Measurements from ENCODE around the gene SLC12A7.
A peak's percentile ranks its signal among the peaks of the same experiment; 100 is the strongest.
"Not testable (repeated sequence)": the region's sequence is repeated elsewhere in the genome, so short reads cannot be mapped to it uniquely, and the experiment has no call there.

SLC12A7 gene

DNA sequence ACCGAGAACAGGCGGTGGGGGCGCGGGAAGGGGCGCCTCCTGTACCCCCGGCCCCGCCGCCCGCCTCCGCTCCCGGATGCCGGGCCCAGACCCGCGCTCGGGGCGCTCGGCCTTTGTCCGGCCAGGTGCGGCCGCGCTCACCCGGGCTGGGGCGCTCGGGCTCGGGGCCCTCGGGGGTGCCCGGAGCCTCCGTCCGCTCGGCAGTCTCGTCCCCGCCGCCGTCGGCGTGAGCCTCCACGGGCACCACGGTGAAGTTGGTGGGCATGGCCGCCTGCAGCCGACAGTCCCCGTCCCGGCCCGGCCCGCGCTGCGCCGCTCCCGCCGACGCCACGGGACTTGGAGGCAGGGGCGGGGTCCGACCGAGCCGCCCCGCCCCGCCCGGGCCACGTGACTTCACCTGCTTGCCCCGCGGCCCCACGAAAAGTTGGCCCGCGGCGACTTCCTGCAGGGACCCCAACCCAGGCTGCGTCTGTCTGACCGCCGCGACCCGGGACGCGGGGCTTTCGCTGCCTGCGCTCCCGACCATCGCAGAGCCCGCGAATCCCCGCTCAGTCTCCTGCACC lies at the start of gene SLC12A7:
TSS of gene SLC12A7 (minus strand) at position 337 of the 563 bp plus-strand sequence. CDS start at position 265, 72 bp downstream.
- DNase-seq (ENCODE audit: low read depth in 1 of 2, low spot score in 1 of 2): peak; percentile 78 to 97
- TF ChIP-seq JUND (IDR thresholded peaks at IDR 0.05; ENCODE audit: low read depth): no peak
- in situ Hi-C loops (cut with HindIII; ENCODE audit: low pct_unique_long_range_greater_than_20kb, low sequenced_read_pairs): no loop called here

GRCh38 chr5:1161108-1161832 lies 49.4 kb upstream of the SLC12A7 start:
- no peak for TF ChIP-seq JUND (IDR thresholded peaks at IDR 0.05; ENCODE audit: low read depth)
- in situ Hi-C loops (cut with HindIII; ENCODE audit: low pct_unique_long_range_greater_than_20kb, low sequenced_read_pairs): no loop called here
- DNase-seq (ENCODE audit: low read depth in 1 of 2, low spot score in 1 of 2): no peak

DNA sequence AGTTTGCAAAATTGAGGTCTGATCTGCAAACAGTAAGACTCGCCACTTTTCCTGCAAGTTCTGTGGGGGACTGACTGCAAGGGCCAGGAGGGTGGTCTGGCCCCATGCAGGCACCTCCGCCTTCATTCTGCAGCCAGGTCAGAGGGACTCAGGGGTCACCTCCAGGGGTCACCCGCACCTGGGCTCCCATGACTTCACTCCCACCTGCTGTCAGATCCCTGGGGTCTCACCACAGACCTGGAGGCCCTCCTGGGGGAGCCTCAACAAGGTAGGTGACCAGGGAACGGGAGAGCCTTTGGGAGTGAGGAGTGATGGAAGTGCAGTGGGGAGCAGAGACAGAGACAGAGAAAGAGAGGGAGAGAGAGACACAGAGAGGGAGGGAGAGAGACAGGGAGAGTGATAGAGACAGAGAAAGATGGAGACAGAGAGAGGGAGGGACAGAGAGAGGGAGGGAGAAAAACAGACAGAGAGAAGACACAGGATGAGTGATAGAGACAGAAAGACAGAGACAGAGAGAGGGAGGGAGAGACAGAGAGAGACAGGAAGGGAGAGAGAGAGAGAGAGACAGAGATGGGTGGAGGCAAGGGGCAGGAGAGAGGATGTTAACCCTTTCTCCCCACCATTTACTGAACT lies 48.0 kb upstream of the SLC12A7 start:
- DNase-seq (ENCODE audit: low read depth in 1 of 2, low spot score in 1 of 2): no peak
- in situ Hi-C loops (cut with HindIII; ENCODE audit: low pct_unique_long_range_greater_than_20kb, low sequenced_read_pairs): no loop called here
- no peak for TF ChIP-seq JUND (IDR thresholded peaks at IDR 0.05; ENCODE audit: low read depth)

- in situ Hi-C loops (cut with HindIII; ENCODE audit: low pct_unique_long_range_greater_than_20kb, low sequenced_read_pairs): no loop called here
- no peak for TF ChIP-seq JUND (IDR thresholded peaks at IDR 0.05; ENCODE audit: low read depth)
- DNase-seq (ENCODE audit: low read depth in 1 of 2, low spot score in 1 of 2): no peak
Observed at GRCh38 chr5:1159341-1159675, 47.4 kb upstream of the SLC12A7 start.

DNA sequence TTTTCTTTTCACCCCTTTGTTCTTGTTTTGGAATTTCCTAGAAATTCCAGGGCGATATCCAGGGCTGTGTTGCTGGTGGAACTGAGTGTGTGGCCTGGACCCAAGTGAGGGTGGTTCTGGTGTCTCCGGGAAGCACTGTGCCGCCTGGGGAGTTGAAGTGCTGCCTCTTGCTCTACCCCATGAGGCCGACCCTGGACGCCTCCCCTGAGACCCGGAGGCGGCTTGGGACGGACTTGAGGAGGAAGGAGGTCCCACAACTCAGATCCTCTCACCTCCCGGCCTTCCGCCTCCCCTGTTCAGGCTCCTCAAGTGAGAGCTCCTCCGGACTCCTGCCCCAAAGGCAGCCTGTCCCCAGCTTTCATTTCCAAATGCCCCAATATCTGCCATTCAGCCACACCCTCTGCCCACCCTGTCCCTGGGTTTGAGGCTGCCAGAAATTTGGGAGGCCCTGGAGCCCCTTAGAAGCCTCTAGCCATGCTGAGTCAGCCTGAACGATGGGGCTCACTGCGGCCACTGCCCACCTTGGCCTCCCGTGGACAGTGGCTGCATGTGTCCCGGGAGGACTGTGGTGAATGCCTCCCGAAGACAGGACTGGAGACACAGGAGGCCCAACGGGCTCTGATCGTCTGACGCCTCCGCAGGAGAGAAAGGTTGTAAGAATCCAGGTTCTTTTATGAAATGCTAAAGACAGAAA lies 46.9 kb upstream of the SLC12A7 start:
- TF ChIP-seq JUND (IDR thresholded peaks at IDR 0.05; ENCODE audit: low read depth): no peak
- in situ Hi-C loops (cut with HindIII; ENCODE audit: low pct_unique_long_range_greater_than_20kb, low sequenced_read_pairs): no loop called here
- DNase-seq (ENCODE audit: low read depth in 1 of 2, low spot score in 1 of 2): no peak

- in situ Hi-C loops (cut with HindIII; ENCODE audit: low pct_unique_long_range_greater_than_20kb, low sequenced_read_pairs): not testable (repeated sequence)
Observed at GRCh38 chr5:1157461-1157986, 45.7 kb upstream of the SLC12A7 start.

GRCh38 chr5:1156754-1157460 lies 45.0 kb upstream of the SLC12A7 start:
- in situ Hi-C loops (cut with HindIII; ENCODE audit: low pct_unique_long_range_greater_than_20kb, low sequenced_read_pairs): no loop called here
- no peak for TF ChIP-seq JUND (IDR thresholded peaks at IDR 0.05; ENCODE audit: low read depth)
- DNase-seq (ENCODE audit: low read depth in 1 of 2, low spot score in 1 of 2): no peak

More at GRCh38 chr5:1157461-1157986, 45.7 kb upstream of the SLC12A7 start:
- not testable (repeated sequence) for DNase-seq (ENCODE audit: low read depth in 1 of 2, low spot score in 1 of 2)

DNA sequence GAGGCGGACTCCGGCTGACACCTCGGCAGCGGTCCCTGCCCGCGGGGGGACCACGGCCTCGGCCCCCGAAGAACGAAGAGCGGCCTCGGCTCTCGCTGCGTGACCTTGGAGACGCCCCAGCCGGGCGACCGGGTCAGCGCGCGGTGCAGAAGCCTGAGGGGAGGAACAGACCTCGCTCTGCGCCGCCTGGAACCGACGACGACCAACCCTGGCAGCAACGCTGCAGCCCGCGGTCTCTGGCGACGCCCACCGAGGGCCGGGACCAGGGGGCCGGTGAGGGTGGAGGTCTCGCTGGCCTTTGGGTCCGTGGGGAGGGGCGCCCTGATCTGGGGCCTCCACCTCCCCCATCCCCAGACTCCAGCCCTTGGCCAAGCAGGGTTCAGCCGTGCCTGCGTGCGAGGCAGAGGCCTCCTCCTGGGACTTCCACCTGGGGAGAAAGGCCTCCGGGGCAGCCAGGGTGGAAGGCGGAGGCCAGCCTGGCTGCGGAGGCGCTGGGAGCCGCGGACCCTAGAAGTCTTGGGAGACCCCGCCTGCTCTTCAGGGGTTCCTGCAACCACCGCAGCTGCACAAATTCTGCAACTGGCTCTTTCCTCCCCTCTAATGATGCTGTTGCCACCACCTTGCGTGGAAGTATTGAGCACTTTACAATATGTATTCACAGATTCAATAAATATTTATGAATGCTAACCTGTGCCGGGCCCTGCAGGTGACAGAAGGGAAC lies 44.3 kb upstream of the SLC12A7 start:
- in situ Hi-C loops (cut with HindIII; ENCODE audit: low pct_unique_long_range_greater_than_20kb, low sequenced_read_pairs): no loop called here

DNA sequence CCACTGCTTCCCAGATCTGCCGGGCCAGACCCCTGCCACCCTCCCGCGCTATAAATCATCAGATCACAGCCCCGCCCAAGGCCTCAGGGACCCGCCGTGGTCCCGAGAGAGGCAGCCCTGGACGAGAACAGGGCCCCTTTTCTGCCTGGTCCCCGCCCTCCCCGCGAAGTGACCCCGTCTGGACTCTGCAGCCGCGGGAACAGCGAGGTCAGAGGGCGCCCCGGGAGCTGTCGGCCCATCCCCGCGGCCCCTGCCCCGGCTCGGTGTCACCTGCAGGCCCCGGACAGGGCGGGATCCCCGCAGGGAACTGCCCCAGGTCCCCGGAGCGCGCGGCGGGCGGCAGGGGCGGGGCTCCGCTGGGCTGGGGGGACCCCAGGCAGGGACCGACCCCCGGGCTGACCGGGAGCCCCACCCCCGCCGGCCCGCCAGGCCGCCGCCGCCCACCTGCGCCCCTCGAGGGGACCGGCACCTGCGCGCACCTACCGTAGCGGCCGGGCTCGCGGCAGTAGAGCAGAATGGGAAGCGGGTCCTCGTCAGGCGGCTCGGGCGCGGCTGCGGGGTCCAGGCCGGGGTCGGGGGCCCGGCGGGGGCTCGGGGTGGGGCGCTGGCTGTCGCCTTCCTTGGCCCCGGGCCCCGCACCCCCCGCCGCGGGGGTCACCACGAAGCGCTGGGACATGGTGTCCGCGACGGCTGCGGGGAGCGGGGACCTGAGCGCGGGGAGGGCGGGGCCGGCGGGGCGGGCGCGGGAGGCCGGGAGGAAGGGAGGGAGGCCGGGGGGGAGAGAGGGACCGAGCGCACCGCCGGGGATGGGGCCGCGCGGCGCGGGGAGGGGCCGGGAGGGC lies 43.5 kb upstream of the SLC12A7 start:
- TF ChIP-seq JUND (IDR thresholded peaks at IDR 0.05; ENCODE audit: low read depth): no peak
- in situ Hi-C loops (cut with HindIII; ENCODE audit: low pct_unique_long_range_greater_than_20kb, low sequenced_read_pairs): no loop called here
- DNase-seq (ENCODE audit: low read depth in 1 of 2, low spot score in 1 of 2): no peak

More for the DNA sequence above, 44.3 kb upstream of the SLC12A7 start:
- TF ChIP-seq JUND (IDR thresholded peaks at IDR 0.05; ENCODE audit: low read depth): no peak
- DNase-seq (ENCODE audit: low read depth in 1 of 2, low spot score in 1 of 2): no peak

DNA sequence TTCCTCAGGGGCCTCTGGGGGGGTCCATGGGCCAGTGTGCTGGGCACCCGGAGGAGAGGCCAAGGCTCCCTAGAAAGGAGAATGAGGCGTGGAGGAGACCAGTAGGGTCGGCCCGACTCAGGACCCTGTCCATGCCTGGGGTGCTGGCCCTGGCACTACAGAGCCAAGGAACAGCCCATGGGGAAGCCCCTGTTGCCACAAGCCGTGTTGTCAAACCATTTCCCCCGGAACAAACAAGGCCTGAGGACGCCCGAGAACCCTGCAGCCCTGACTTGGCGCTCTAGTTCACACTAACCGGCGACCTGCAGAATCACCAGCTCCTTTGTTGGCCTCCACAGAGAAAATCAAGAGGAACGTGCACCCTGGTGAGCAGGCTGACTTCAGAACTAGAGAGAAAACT lies 41.6 kb upstream of the SLC12A7 start:
- in situ Hi-C loops (cut with HindIII; ENCODE audit: low pct_unique_long_range_greater_than_20kb, low sequenced_read_pairs): no loop called here
- no peak for DNase-seq (ENCODE audit: low read depth in 1 of 2, low spot score in 1 of 2)
- no peak for TF ChIP-seq JUND (IDR thresholded peaks at IDR 0.05; ENCODE audit: low read depth)

GRCh38 chr5:1152771-1153282 lies 41.0 kb upstream of the SLC12A7 start:
- peak in 1 of 2 experiments; percentile 42 for DNase-seq (ENCODE audit: low read depth in 1 of 2, low spot score in 1 of 2)
- TF ChIP-seq JUND (IDR thresholded peaks at IDR 0.05; ENCODE audit: low read depth): no peak
- in situ Hi-C loops (cut with HindIII; ENCODE audit: low pct_unique_long_range_greater_than_20kb, low sequenced_read_pairs): no loop called here

Measured in T47D (cell line).